Glutamatergic neuron (in vitro differentiated cells): ENCODE data around the gene IFIH1. TPM values are rescaled to one million over a fixed set of nuclear protein-coding genes. Genes with fewer than 3 reads are reported as not detected.

Source experiments
- DNase-seq: peaks from one replicate; pipeline ENCODE4 v3.0.0; 2022
- H3K27ac Mint-ChIP-seq: one replicate; pipeline ENCODE4 v1.8.0; 2020; ENCODE audit warnings: mild to moderate bottlenecking, mixed read lengths, inconsistent platforms; ENCODE audit not compliant: unreplicated experiment
- H3K27me3 Mint-ChIP-seq: one replicate; pipeline ENCODE4 v1.8.0; 2020; ENCODE audit warnings: mild to moderate bottlenecking, moderate library complexity, mixed read lengths, inconsistent platforms; ENCODE audit not compliant: unreplicated experiment
- H3K36me3 Mint-ChIP-seq: one replicate; pipeline ENCODE4 v1.8.0; 2020; ENCODE audit warnings: mild to moderate bottlenecking, mixed read lengths, inconsistent platforms; ENCODE audit not compliant: unreplicated experiment
- H3K4me1 Mint-ChIP-seq: one replicate; pipeline ENCODE4 v1.8.0; 2020; ENCODE audit warnings: mild to moderate bottlenecking, low read depth, mixed read lengths, inconsistent platforms; ENCODE audit not compliant: unreplicated experiment
- H3K4me3 Mint-ChIP-seq: one replicate; pipeline ENCODE4 v1.8.0; 2020; ENCODE audit warnings: mild to moderate bottlenecking, mixed read lengths, inconsistent platforms; ENCODE audit not compliant: unreplicated experiment
- H3K9me3 Mint-ChIP-seq: one replicate; pipeline ENCODE4 v1.8.0; 2020; ENCODE audit warnings: mild to moderate bottlenecking, moderate library complexity, mixed read lengths, inconsistent platforms; ENCODE audit not compliant: unreplicated experiment
- total RNA-seq: library from RNA; stranded (reverse); fragmentation: NEBNext Ultra II Directional; extraction: Animal tissue kit (Norgen Biotek cat#: 25700); gene quantifications from one replicate; pipeline ENCODE4 v1.2.1, GENCODE V29; 2021; ENCODE audit not compliant: unreplicated experiment
- TF ChIP-seq, protein P1 (sequence below): fragments of 200-600 bp; sonication (generic); IDR thresholded peaks from one replicate; pipeline ENCODE4 v1.5.0; 2021; ENCODE audit not compliant: partially characterized antibody, unreplicated experiment

IFIH1 gene
- total RNA-seq, 1 donor from 2014 or later, result not detected

DNA sequence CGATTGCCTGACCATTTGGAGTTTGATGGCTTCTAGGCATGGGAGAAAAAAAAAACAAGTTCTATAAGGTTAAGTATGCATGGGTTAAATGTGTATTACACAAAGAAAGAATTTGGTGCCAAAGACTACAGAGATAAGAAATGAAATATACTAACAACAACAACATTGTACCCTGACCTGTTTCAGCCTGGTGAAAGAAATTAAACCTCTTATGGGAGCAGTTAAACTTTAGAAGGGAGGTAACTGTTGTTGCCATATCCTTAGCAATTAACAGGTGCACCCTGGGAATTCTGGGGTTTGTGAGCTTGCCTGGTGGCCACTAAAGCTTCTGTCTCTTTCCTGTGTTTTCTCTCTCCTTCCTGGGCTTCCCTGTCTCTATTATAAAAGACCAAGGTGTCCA lies 6.5 kb upstream of the IFIH1 start:
- no peak for DNase-seq
- H3K4me3 Mint-ChIP-seq, result no peak overlapping the region
- H3K4me1 Mint-ChIP-seq, result peaks cover 14% of the 10 kb centered on the region
- peaks cover 9% of the 10 kb centered on the region for H3K36me3 Mint-ChIP-seq
- H3K9me3 Mint-ChIP-seq, result peaks cover 6% of the 10 kb centered on the region
- TF ChIP-seq, protein P1, sequence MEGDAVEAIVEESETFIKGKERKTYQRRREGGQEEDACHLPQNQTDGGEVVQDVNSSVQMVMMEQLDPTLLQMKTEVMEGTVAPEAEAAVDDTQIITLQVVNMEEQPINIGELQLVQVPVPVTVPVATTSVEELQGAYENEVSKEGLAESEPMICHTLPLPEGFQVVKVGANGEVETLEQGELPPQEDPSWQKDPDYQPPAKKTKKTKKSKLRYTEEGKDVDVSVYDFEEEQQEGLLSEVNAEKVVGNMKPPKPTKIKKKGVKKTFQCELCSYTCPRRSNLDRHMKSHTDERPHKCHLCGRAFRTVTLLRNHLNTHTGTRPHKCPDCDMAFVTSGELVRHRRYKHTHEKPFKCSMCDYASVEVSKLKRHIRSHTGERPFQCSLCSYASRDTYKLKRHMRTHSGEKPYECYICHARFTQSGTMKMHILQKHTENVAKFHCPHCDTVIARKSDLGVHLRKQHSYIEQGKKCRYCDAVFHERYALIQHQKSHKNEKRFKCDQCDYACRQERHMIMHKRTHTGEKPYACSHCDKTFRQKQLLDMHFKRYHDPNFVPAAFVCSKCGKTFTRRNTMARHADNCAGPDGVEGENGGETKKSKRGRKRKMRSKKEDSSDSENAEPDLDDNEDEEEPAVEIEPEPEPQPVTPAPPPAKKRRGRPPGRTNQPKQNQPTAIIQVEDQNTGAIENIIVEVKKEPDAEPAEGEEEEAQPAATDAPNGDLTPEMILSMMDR, result no peak
- H3K27ac Mint-ChIP-seq, result no peak overlapping the region
- peaks cover 2% of the 10 kb centered on the region for H3K27me3 Mint-ChIP-seq

DNA sequence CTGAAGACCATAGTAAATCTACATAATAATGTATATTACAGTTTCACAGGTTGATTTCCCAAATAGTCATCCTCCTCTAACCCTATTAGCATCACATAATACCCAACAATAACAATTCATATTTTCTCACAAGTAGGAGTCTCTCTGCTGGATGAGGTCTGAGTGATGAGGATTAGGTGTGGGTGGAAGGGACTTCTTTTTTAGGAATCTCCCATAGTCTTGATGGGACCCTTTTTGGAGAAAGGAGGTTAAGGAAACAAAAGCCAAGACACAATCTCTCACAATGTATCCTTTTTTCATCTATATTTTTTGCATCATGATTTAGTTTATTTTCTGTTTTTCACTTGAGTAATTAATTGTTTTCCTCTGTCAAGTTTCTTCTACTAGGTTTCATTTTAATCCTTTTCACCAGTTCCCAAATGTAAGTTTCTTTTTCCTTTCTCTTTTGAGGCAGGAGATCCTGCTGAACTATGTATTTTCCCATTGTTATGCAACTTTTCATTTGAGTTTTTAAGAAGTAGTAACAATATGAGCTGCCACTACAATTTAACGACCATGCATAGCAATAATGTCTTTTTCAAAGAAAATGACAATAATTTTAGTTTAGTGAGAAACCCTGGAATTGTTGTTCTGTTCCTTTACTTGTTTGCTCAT lies 2.5 kb upstream of the IFIH1 start:
- Mint-ChIP-seq H3K27ac (no peak overlapping the region), H3K36me3 (peaks cover 4% of the 10 kb centered on the region), H3K4me3 (no peak overlapping the region), H3K9me3 (peaks cover 6% of the 10 kb centered on the region), H3K27me3 (peaks cover 2% of the 10 kb centered on the region), H3K4me1 (peaks cover 19% of the 10 kb centered on the region)
- no peak for DNase-seq
- TF ChIP-seq, protein P1, result no peak

DNA sequence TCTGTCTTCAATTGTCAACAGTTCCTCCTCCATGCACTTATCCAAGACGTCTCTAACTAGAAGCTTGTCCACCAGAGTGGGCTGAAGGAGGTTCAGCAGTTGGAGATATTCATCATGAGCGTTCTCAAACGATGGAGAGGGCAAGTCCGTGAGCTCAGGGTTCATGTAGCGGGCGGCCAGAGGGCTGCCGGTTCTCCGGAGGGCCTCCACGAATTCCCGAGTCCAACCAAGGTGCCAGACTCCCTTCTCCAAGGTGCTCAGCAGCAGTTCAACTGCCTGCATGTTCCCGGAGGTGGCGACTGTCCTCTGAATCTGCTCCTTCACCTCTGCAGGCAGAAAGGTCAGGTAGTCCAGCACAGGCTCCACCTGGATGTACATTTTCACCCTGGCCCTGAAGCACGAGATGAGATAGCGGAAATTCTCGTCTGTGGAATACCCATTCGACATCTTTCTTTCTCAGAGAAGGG lies 590 bp downstream of the IFIH1 start:
- no peak overlapping the region for H3K27ac Mint-ChIP-seq
- no peaks in the 10 kb centered on the region for H3K9me3 Mint-ChIP-seq
- no peaks in the 10 kb centered on the region for H3K36me3 Mint-ChIP-seq
- peaks cover 6% of the 10 kb centered on the region for H3K4me1 Mint-ChIP-seq
- no peaks in the 10 kb centered on the region for H3K27me3 Mint-ChIP-seq
- H3K4me3 Mint-ChIP-seq, result peak overlapping the region; percentile 65
- TF ChIP-seq, protein P1, result no peak
- no peak for DNase-seq

DNA sequence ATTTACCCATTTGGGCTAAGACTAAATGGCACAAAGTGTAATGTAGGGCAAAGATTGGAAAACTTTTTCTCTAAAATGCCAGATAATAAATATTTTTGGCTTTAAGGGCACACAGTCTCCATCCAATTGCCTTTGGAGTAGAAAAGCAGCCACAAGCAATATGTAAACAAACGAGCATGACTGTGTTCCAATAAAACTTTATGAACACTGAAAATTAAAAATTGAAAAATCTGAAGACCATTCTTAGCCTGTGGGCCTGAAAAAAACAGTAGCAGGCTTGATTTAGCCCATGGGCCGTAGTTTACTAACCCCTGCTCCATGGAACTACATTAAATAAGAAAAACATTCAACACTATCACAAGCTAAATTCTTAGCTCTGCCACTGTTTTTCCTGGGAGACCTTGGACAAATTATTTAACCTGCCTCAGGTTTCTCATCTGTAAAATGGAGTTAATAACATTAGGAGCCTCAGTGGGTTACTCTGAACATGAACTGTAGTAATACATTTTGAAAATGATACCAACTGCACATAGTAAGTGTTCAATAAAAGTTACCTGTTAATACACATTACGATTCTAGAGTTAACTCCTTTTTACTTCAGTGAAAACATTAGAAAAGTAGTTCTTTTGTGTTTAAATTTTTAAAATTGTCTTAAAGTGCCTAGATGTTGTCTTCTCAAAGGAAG lies 1.3 kb downstream of the IFIH1 start:
- Mint-ChIP-seq H3K4me1 (peaks cover 6% of the 10 kb centered on the region), H3K27me3 (no peaks in the 10 kb centered on the region), H3K4me3 (no peak overlapping the region), H3K9me3 (no peaks in the 10 kb centered on the region), H3K27ac (no peak overlapping the region), H3K36me3 (no peaks in the 10 kb centered on the region)
- DNase-seq, result no peak
- TF ChIP-seq, protein P1, result no peak

DNA sequence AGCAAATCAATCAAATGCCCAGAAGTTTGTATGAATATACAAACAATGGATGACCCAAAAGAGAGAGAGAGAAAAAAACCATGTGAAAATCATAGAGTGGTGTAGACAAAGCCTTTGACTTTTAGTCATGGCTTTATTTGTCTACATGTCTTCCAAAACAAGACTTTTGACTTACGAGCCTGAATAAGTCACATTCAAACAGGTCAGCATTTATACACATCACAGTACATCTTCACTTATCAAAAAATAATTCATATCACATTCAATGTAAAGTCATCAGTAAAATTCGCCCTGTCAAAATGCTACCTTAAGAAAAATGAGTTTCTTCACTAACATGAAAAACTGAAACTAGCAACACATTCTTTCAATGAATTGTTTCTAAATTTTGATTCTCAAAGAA lies 1.9 kb downstream of the IFIH1 start:
- no peaks in the 10 kb centered on the region for H3K9me3 Mint-ChIP-seq
- H3K4me1 Mint-ChIP-seq, result peaks cover 6% of the 10 kb centered on the region
- DNase-seq, result no peak
- no peak overlapping the region for H3K27ac Mint-ChIP-seq
- H3K36me3 Mint-ChIP-seq, result no peaks in the 10 kb centered on the region
- TF ChIP-seq, protein P1, result no peak
- no peaks in the 10 kb centered on the region for H3K27me3 Mint-ChIP-seq
- H3K4me3 Mint-ChIP-seq, result no peak overlapping the region
